Osteoblast (primary cell): ENCODE data around the gene DCAF8. TPM values are rescaled to one million over a fixed set of nuclear protein-coding genes. Genes with fewer than 3 reads are reported as not detected.

ENCODE experiments used
- DNase-seq: peaks from one replicate; pipeline ENCODE4 v3.0.0; 2011; ENCODE audit warnings: low spot score, mixed read lengths; ENCODE audit not compliant: insufficient read length; ENCODE audit errors: missing footprints
- H2AFZ ChIP-seq: 2 replicates; pipeline ENCODE4 v1.6.0; 2011; ENCODE audit warnings: mild to moderate bottlenecking, low read length
- H3K27ac ChIP-seq: 2 replicates; pipeline ENCODE4 v1.5.1; 2011; ENCODE audit warnings: mild to moderate bottlenecking, low read depth, low read length, moderate library complexity
- H3K27me3 ChIP-seq: 2 replicates; pipeline ENCODE4 v1.6.0; 2012; ENCODE audit warnings: mild to moderate bottlenecking, control low read depth, inconsistent platforms, low read length, moderate library complexity; ENCODE audit not compliant: insufficient read depth
- H3K36me3 ChIP-seq: 2 replicates; pipeline ENCODE4 v1.5.1; 2011; ENCODE audit warnings: mild to moderate bottlenecking, low read length, control low read depth, moderate library complexity; ENCODE audit not compliant: insufficient read depth
- H3K4me1 ChIP-seq: 2 replicates; pipeline ENCODE4 v1.5.1; 2011; ENCODE audit warnings: mild to moderate bottlenecking, low read length, control low read depth, moderate library complexity; ENCODE audit not compliant: insufficient read depth
- H3K4me2 ChIP-seq: 2 replicates; pipeline ENCODE4 v1.6.0; 2011; ENCODE audit warnings: mild to moderate bottlenecking, low read length; ENCODE audit not compliant: insufficient read depth
- H3K4me3 ChIP-seq: fragments of 200-600 bp; sonication (generic); 3 replicates; pipeline ENCODE4 v1.5.1; 2012; ENCODE audit warnings: mild to moderate bottlenecking, low read length, inconsistent platforms; ENCODE audit not compliant: insufficient read depth
- H3K79me2 ChIP-seq: 2 replicates; pipeline ENCODE4 v1.6.0; 2012; ENCODE audit warnings: mild to moderate bottlenecking, low read length, control low read depth, inconsistent platforms; ENCODE audit not compliant: insufficient read depth
- H3K9me3 ChIP-seq: 2 replicates; pipeline ENCODE4 v1.5.1; 2011; ENCODE audit warnings: low read depth, low read length, control low read depth
- H4K20me1 ChIP-seq: 2 replicates; pipeline ENCODE4 v1.6.0; 2012; ENCODE audit warnings: mild to moderate bottlenecking, low read length, control low read depth; ENCODE audit not compliant: insufficient read depth
- total RNA-seq: library from RNA; depleted of rRNA; stranded (reverse); fragments of >200 nt; gene quantifications from 2 replicates; pipeline ENCODE4 v1.2.3, GENCODE V29; 2012
- TF ChIP-seq, protein P1 (sequence below): IDR thresholded peaks from 2 replicates; pipeline ENCODE4 v1.5.1; 2011; ENCODE audit warnings: mild to moderate bottlenecking, low read depth, low read length, moderate library complexity; ENCODE audit errors: extremely low read depth

DCAF8 gene
- total RNA-seq, 1 donor, result 107 TPM

- H3K4me2 ChIP-seq, result no peak overlapping the region
- peak overlapping the region; percentile 93 for H3K27ac ChIP-seq
- peaks cover 71% of the 10 kb centered on the region for H3K36me3 ChIP-seq
- peaks cover 72% of the 10 kb centered on the region for H3K79me2 ChIP-seq
- no peak overlapping the region for H3K4me3 ChIP-seq
- H3K27me3 ChIP-seq, result no peaks in the 10 kb centered on the region
- no peak overlapping the region for H2AFZ ChIP-seq
- peaks cover 41% of the 10 kb centered on the region for H3K4me1 ChIP-seq
- H4K20me1 ChIP-seq, result peaks cover 65% of the 10 kb centered on the region
- H3K9me3 ChIP-seq, result no peaks in the 10 kb centered on the region
- DNase-seq, result no peak
- TF ChIP-seq, protein P1, sequence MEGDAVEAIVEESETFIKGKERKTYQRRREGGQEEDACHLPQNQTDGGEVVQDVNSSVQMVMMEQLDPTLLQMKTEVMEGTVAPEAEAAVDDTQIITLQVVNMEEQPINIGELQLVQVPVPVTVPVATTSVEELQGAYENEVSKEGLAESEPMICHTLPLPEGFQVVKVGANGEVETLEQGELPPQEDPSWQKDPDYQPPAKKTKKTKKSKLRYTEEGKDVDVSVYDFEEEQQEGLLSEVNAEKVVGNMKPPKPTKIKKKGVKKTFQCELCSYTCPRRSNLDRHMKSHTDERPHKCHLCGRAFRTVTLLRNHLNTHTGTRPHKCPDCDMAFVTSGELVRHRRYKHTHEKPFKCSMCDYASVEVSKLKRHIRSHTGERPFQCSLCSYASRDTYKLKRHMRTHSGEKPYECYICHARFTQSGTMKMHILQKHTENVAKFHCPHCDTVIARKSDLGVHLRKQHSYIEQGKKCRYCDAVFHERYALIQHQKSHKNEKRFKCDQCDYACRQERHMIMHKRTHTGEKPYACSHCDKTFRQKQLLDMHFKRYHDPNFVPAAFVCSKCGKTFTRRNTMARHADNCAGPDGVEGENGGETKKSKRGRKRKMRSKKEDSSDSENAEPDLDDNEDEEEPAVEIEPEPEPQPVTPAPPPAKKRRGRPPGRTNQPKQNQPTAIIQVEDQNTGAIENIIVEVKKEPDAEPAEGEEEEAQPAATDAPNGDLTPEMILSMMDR, result no peak
Observed at GRCh38 chr1:160209321-160210046, 52.9 kb downstream of the DCAF8 start.

- Histone ChIP-seq H3K79me2 (peaks cover 69% of the 10 kb centered on the region), H3K4me1 (peaks cover 43% of the 10 kb centered on the region), H3K4me3 (no peak overlapping the region), H4K20me1 (peaks cover 59% of the 10 kb centered on the region), H3K27ac (peak overlapping the region; percentile 93), H3K27me3 (no peaks in the 10 kb centered on the region), H3K4me2 (peak overlapping the region; percentile 26), H3K36me3 (peaks cover 64% of the 10 kb centered on the region), H2AFZ (no peak overlapping the region), H3K9me3 (no peaks in the 10 kb centered on the region)
- TF ChIP-seq, protein P1, result no peak
- no peak for DNase-seq
Observed at GRCh38 chr1:160208557-160209320, 53.6 kb downstream of the DCAF8 start.

GRCh38 chr1:160207771-160208556 is 54.4 kb downstream of the DCAF8 start:
- H3K4me1 ChIP-seq, result peaks cover 43% of the 10 kb centered on the region
- TF ChIP-seq, protein P1, result no peak
- peak overlapping the region; percentile 26 for H3K4me2 ChIP-seq
- H3K79me2 ChIP-seq, result peaks cover 66% of the 10 kb centered on the region
- H2AFZ ChIP-seq, result no peak overlapping the region
- DNase-seq, result no peak
- H3K36me3 ChIP-seq, result peaks cover 58% of the 10 kb centered on the region
- no peak overlapping the region for H3K4me3 ChIP-seq
- no peaks in the 10 kb centered on the region for H3K27me3 ChIP-seq
- peak overlapping the region; percentile 93 for H3K27ac ChIP-seq
- peaks cover 55% of the 10 kb centered on the region for H4K20me1 ChIP-seq
- H3K9me3 ChIP-seq, result no peaks in the 10 kb centered on the region
